ENCODE results near the gene SCGB1D4. TPM values are rescaled to one million over a fixed set of nuclear protein-coding genes. Genes with fewer than 3 reads are reported as not detected.

SCGB1D4 gene
- total RNA-seq, 1 experiment from 2014 or later: not detected

DNA sequence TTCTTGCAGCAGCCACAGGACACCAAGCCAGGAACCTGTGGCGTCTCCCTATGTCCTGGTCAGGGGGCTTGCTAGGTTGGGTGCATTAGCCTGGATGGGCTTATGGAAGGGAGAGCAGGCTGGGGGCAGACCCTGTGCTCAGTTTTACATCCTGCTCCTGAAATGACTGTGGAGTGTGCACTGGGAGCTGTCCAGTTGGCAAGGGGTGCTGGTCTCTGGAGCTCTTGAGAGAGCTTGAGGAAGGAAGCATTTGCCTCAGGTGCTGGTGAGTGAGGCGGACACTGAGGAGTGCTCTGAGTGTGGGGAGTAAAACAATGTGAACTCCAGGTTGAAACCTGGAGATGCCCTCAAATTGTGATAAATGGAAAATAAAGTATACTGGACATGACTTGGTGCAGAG lies 3.4 kb downstream of the SCGB1D4 start:
- H2BK12ac ChIP-seq (ENCODE audit: insufficient read length, low read depth, low read length): no peak overlapping the region
- Mint-ChIP-seq H3K27me3 (ENCODE audit: low read depth) (peaks cover 22% of the 10 kb centered on the region), H3K4me1 (no peaks in the 10 kb centered on the region), H3K9me3 (peaks cover 0 to 2% of the 10 kb centered on the region in 2 experiments; a peak in 2 of 5 replicates), H3K4me3 (no peak overlapping the region), H3K27ac (no peak overlapping the region; a peak in 1 of 7 replicates), H3K36me3 (ENCODE audit: insufficient read depth in 1 of 3, low read depth in 3 of 3) (no peaks in the 10 kb centered on the region)
- H3K4me2 ChIP-seq (ENCODE audit: insufficient read depth, insufficient read length, low read length): no peak overlapping the region
- peak; percentile 51 for DNase-seq
- no peaks in the 10 kb centered on the region for H3K23me2 ChIP-seq (ENCODE audit: insufficient read length, low read depth, low read length, poor library complexity, severe bottlenecking)
- no peak overlapping the region for H3K18ac ChIP-seq (ENCODE audit: insufficient read length, low read depth, low read length)
- no peaks in the 10 kb centered on the region for H4K20me1 ChIP-seq (ENCODE audit: control insufficient read depth, insufficient read depth, insufficient read length)
- H4K8ac ChIP-seq (replicated peaks; ENCODE audit: insufficient read length, low read depth, low read length): no peak overlapping the region
- no peak overlapping the region for H2AK5ac ChIP-seq (ENCODE audit: insufficient read length, low read length)
- H3K9ac ChIP-seq (ENCODE audit: extremely low read depth, insufficient read length, low read length): no peak overlapping the region
- no peak overlapping the region for H3K56ac ChIP-seq (ENCODE audit: insufficient read length, low read depth, low read length)
- H3K79me1 ChIP-seq (ENCODE audit: insufficient read depth, low read depth, low read length, poor library complexity, severe bottlenecking): no peaks in the 10 kb centered on the region
- H4K91ac ChIP-seq (ENCODE audit: insufficient read length, low read depth, low read length): no peak overlapping the region
- WGBS (ENCODE audit: extremely low coverage, insufficient read length, low lambda C conversion rate): no CpG with 5 or more reads among the region's 2 CpGs
- H2BK5ac ChIP-seq (ENCODE audit: insufficient read length, low read length): no peak overlapping the region
- no peak overlapping the region; the same call in 1 of the 2 replicates for H3K14ac ChIP-seq (ENCODE audit: insufficient read depth, low read length)
- H2BK120ac ChIP-seq (ENCODE audit: low read depth, low read length, poor library complexity, severe bottlenecking): no peak overlapping the region
- H3K79me2 ChIP-seq (ENCODE audit: insufficient read depth, low read length): no peaks in the 10 kb centered on the region
- H4K5ac ChIP-seq (ENCODE audit: insufficient read length, low read depth, low read length): no peak overlapping the region
- no peak overlapping the region for H2BK15ac ChIP-seq (ENCODE audit: low read depth, low read length)
- H3K23ac ChIP-seq (ENCODE audit: insufficient read length, low read depth, low read length): no peak overlapping the region
- H2BK20ac ChIP-seq (ENCODE audit: low read depth, low read length, poor library complexity, severe bottlenecking): no peak overlapping the region
- no peak overlapping the region for H3T11ph ChIP-seq (ENCODE audit: low read length)
- no peak overlapping the region for H3K27ac ChIP-seq (ENCODE audit: insufficient read length, low read depth, low read length)
- no peak overlapping the region for H3K4ac ChIP-seq (ENCODE audit: low read depth, low read length)
- TF ChIP-seq, protein P1, sequence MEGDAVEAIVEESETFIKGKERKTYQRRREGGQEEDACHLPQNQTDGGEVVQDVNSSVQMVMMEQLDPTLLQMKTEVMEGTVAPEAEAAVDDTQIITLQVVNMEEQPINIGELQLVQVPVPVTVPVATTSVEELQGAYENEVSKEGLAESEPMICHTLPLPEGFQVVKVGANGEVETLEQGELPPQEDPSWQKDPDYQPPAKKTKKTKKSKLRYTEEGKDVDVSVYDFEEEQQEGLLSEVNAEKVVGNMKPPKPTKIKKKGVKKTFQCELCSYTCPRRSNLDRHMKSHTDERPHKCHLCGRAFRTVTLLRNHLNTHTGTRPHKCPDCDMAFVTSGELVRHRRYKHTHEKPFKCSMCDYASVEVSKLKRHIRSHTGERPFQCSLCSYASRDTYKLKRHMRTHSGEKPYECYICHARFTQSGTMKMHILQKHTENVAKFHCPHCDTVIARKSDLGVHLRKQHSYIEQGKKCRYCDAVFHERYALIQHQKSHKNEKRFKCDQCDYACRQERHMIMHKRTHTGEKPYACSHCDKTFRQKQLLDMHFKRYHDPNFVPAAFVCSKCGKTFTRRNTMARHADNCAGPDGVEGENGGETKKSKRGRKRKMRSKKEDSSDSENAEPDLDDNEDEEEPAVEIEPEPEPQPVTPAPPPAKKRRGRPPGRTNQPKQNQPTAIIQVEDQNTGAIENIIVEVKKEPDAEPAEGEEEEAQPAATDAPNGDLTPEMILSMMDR (conservative IDR thresholded peaks at IDR 0.05): no peak
- no peaks in the 10 kb centered on the region for H3K9me3 ChIP-seq (ENCODE audit: control insufficient read depth, low read depth, low read length)
- H3K4me1 ChIP-seq (ENCODE audit: insufficient read depth, low read length): no peaks in the 10 kb centered on the region
- H2AFZ ChIP-seq (ENCODE audit: low read length): no peak overlapping the region
- no peaks in the 10 kb centered on the region for H3K27me3 ChIP-seq (ENCODE audit: insufficient read depth, low read length)

All from H9 (cell line).